Keratinocyte (primary cell): ENCODE data around the gene IGSF9.

Experiments
- CTCF ChIP-seq, 3 experiments: IDR thresholded peaks in 1 of 3; conservative IDR thresholded peaks in 1 of 3; optimal IDR thresholded peaks in 1 of 3; 2 replicates in 2 of 3; 3 replicates in 1 of 3; pipeline versions ENCODE3 to v1.5.1; 2011; ENCODE audit warnings: low read length in 3 of 3, mild to moderate bottlenecking in 3 of 3, moderate library complexity in 2 of 3, control low read depth in 1 of 3, inconsistent platforms in 1 of 3; ENCODE audit not compliant: insufficient read depth in 2 of 3; ENCODE audit errors: extremely low read depth in 1 of 3
- EZH2 ChIP-seq: IDR thresholded peaks from one replicate; pipeline ENCODE4 v1.6.1; 2012; ENCODE audit warnings: inconsistent platforms, mild to moderate bottlenecking, low read length, moderate library complexity

- TF ChIP-seq CTCF (optimal IDR thresholded peaks at IDR 0.05 in 1 of 3, IDR thresholded peaks at IDR 0.05 in 1 of 3, conservative IDR thresholded peaks at IDR 0.05 in 1 of 3; ENCODE audit: extremely low read depth in 1 of 3, insufficient read depth in 2 of 3, low read length in 3 of 3) (no peak), EZH2 (no peak)
These were observed 41.8 kb upstream of the IGSF9 start for GRCh38 chr1:159987186-159987585.
